GM21825 (cell line): ENCODE measurements around the gene HEMK1.

Experiments used
- ATAC-seq: cut with Tn5 transposase; IDR thresholded peaks from one replicate; pipeline ENCODE4 v1.9.1; 2021; ENCODE audit warnings: mild to moderate bottlenecking, moderate library complexity; ENCODE audit not compliant: unreplicated experiment

Gene HEMK1

GRCh38 chr3:50630877-50631276 is 61.6 kb downstream of the HEMK1 start:
- no peak for ATAC-seq

GRCh38 chr3:50632450-50632849 is 63.1 kb downstream of the HEMK1 start:
- ATAC-seq = no peak

- no peak for ATAC-seq
These were observed 64.0 kb downstream of the HEMK1 start for GRCh38 chr3:50633230-50633790.

GRCh38 chr3:50635066-50635465 is 65.7 kb downstream of the HEMK1 start:
- ATAC-seq = no peak

- ATAC-seq = no peak
These were observed 67.7 kb downstream of the HEMK1 start for GRCh38 chr3:50637011-50637410.

- no peak for ATAC-seq
These were observed 68.6 kb downstream of the HEMK1 start for GRCh38 chr3:50637945-50638344.

- no peak for ATAC-seq
These were observed 69.8 kb downstream of the HEMK1 start for GRCh38 chr3:50639055-50639494.

GRCh38 chr3:50642382-50642781 is 73.1 kb downstream of the HEMK1 start:
- ATAC-seq = no peak

GRCh38 chr3:50644561-50644960 is 75.2 kb downstream of the HEMK1 start:
- no peak for ATAC-seq

- no peak for ATAC-seq
These were observed 76.1 kb downstream of the HEMK1 start for GRCh38 chr3:50645378-50645777.
